GM04504 (cell line): ENCODE results near the gene CFAP92.
"Not testable (repeated sequence)": the region's sequence is repeated elsewhere in the genome, so short reads cannot be mapped to it uniquely, and the experiment has no call there.

ENCODE experiments used
- DNase-seq: peaks from one replicate; pipeline ENCODE4 v3.0.0-alpha.2; 2012; ENCODE audit warnings: low read depth

CFAP92 gene

GRCh38 chr3:128936341-128936740 is 57.5 kb downstream of the CFAP92 start:
- no peak for DNase-seq

DNA sequence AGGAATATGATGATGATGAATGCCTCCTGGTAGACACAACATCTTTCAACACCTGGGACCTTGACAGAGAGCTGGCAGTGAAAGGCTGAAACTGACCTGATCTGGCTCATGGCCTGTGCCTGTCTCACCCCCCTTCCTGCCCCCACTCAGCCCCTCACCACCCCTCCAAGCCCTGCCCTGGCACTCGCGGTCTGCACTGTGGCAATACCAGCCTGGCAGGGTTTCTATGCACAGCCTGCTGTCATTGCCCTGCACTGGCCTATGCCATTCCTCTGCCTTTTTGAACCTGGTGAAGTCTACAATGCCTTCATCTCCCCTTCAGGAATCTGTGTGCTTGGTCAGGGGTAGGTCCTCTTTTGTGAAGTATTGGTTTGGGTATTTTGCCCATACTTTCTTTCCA is 58.0 kb downstream of the CFAP92 start:
- DNase-seq: no peak

- no peak for DNase-seq
Observed at GRCh38 chr3:128933922-128934253, 60.0 kb downstream of the CFAP92 start.

DNA sequence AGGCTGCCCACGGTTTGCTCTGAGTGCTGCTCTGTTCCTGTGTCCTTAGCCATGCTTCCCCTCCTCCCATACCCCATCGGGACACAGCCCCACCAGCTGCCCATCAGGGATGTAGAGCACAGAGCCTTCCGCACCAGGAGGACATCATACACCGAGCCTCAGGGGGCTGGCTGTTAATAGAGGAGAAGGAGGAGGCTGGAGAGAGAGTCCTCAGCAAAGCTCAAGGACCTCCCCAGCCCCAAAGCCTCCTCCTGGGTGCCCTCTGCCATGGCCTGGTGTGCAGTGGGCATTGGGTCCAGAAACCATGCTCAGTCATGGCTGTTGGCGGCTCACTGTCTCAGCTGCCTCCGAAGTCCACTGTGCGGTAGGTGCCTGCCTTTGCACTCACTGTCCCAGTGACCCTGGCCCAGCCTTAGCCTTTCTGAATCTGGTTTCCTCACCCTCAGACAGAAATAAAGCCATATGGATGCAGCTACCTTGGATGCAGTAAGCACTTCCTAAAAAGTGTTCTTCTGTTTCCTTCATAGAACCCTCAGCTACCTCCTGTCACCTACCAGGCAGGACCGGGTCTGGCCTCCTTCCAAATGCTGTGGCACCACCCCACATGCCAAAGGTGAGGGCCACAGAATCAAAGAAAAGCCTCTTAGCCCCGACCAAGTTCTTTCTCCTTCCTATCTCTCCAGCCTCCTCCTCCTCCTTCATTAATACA is 60.5 kb downstream of the CFAP92 start:
- DNase-seq: no peak

- no peak for DNase-seq
Observed at GRCh38 chr3:128932516-128933212, 61.2 kb downstream of the CFAP92 start.

DNA sequence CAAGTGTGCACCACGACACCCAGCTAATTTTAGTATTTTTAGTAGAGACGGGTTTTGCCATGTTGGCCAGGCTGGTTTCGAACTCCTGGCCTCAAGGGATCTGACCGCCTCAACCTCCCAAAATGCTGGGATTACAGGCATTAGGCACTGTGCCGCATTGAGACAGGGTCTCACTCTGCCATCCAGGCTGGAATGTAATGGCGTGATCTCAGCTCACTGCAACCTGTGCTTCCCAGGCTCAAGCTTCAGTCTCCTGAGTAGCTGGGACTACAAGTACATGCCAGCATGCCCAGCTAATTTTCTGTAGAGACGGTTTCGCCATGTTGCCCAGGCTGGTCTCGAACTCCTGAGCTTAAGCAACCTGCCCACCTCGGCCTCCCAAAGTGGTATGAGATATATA is 62.8 kb downstream of the CFAP92 start:
- no peak for DNase-seq

- no peak for DNase-seq
Observed at GRCh38 chr3:128929364-128929763, 64.5 kb downstream of the CFAP92 start.

DNA sequence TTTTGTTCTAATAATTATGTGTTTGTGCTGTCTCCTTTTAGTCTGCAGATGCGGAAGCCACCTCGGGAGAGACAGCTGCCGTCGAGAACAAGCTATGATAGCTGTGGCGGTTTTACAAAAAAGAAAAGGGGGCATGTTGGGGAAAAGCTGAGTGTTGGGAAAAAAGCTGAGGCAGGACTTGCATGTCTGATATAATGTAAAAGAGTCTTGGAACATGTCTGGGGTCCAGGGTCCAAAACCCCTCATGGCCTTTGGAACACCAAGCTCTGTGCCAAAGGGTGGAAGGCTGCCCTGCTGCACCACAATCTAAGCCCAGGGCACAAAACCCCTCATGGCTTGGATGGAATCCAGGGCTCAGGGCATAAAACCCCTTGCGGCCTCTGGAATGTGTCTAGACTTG is 69.9 kb downstream of the CFAP92 start:
- not testable (repeated sequence) for DNase-seq

DNA sequence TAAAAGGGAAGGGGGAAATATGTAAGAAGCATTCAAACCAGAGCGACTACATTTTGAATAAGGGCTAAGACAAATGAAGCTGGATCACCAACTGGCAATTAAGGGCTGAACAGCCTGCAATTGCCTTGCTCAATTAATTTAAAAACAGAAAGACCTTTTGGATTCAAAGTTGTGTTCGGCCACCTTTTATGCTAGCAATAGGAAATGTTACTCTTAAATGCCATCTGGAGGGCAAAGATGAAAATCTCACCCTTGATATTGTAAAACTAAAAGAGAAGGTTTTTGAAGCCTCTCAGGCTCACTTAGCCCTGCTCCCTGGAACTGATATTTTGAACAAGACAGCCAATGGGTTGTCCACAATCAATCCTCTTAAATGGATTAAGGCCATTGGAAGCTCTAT is 70.3 kb downstream of the CFAP92 start:
- DNase-seq: no peak

GRCh38 chr3:128922804-128923459 is 70.9 kb downstream of the CFAP92 start:
- no peak for DNase-seq

- DNase-seq: no peak
Observed at GRCh38 chr3:128919988-128920387, 73.9 kb downstream of the CFAP92 start.

- no peak for DNase-seq
Observed at GRCh38 chr3:128917291-128917690, 76.6 kb downstream of the CFAP92 start.

GRCh38 chr3:128914966-128915645 is 78.8 kb downstream of the CFAP92 start:
- no peak for DNase-seq

- DNase-seq: no peak
Observed at GRCh38 chr3:128911911-128912310, 82.0 kb downstream of the CFAP92 start.

- no peak for DNase-seq
Observed at GRCh38 chr3:128910006-128910405, 83.9 kb downstream of the CFAP92 start.

DNA sequence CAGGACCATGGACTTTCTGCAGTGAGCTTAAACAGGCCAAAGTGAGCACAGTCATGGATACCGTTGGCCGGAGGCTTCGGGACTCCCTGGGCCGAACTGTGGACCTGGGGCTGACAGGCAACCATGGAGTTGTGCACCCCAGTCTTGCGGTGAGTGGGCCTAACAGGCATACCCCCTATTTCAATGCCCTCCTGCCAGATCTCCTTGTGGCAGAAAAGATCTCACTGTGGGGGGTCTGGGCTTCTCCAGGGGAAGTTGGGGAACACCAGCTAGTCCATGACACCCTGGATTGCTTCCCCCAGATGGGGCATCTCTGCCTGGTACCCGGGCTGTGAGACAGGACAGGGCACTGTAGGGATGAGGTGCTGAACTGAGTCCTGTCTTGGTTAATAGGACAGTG is 84.9 kb downstream of the CFAP92 start:
- no peak for DNase-seq

DNA sequence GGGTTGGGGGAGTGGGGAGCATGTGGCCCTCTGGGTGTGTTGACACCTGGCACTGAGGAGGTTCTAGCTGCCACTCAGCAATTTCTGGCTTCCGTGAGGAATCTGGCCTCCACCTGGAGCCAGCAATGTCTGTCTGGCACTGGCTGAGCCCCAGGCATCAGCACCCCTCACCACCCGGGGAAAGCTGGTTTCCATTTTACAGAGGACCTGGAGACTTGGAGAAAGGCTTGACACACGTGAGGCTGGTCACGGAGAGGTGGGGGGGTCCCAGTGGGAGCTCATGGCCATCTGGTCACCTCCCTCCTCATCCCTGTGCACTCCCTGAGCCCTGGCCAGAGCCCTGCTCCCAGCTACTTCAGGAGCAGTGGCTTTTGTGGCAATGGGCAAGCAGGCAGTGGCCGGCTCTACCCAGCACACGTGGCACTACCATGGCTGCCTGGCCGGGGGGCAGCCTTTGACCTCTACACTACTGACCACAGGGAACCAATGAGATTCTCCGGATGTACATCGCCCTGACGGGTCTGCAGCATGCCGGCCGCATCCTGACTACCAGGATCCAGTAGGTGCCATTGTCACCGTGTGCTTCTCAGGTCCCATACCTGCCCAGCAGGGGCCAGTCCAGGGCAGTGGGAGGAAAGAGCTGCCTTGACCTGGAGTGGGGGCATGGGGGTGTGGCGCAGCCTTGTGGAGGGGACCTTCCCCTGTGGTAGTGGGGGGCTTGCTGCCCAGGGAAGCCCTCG is 86.0 kb downstream of the CFAP92 start:
- no peak for DNase-seq

- no peak for DNase-seq
Observed at GRCh38 chr3:128906804-128907525, 86.9 kb downstream of the CFAP92 start.

- DNase-seq: no peak
Observed at GRCh38 chr3:128906031-128906803, 87.7 kb downstream of the CFAP92 start.

GRCh38 chr3:128903501-128903900 is 90.4 kb downstream of the CFAP92 start:
- DNase-seq: no peak

GRCh38 chr3:128902426-128902825 is 91.5 kb downstream of the CFAP92 start:
- no peak for DNase-seq
